ENCODE measurements around the gene SAP130. TPM values are rescaled to one million over a fixed set of nuclear protein-coding genes. Genes with fewer than 3 reads are reported as not detected.

The SAP130 gene
- total and polyA plus RNA-seq, 4 donors = 3.3 to 5.3 (median 4.5) TPM

DNA sequence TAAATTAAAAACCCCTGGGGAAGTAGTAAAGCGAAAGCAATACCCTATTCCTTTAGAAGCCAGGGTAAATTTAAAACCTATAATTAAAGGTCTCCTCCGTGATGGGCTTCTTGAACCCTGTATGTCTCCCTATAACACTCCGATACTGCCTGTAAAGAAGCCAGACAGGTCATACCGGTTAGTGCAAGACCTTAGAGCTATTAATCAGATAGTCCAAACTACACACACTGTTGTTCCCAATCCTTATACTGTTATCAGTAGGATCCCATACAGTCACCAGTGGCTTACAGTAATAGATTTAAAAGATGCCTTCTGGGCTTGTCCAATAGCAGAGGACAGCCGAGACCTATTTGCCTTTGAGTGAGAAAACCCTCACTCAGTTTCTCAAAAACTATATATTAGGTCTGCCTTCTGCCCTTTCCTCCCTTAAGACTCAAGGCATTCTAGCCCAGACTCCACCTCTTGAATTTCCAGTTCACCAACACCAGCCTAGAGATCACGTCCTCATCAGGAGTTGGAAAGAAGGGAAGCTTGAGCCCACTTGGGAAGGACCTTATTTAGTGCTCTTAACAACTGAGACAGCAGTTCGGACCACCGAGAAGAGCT is 12.4 kb upstream of the SAP130 start (continued):
- TF ChIP-seq, protein P1, sequence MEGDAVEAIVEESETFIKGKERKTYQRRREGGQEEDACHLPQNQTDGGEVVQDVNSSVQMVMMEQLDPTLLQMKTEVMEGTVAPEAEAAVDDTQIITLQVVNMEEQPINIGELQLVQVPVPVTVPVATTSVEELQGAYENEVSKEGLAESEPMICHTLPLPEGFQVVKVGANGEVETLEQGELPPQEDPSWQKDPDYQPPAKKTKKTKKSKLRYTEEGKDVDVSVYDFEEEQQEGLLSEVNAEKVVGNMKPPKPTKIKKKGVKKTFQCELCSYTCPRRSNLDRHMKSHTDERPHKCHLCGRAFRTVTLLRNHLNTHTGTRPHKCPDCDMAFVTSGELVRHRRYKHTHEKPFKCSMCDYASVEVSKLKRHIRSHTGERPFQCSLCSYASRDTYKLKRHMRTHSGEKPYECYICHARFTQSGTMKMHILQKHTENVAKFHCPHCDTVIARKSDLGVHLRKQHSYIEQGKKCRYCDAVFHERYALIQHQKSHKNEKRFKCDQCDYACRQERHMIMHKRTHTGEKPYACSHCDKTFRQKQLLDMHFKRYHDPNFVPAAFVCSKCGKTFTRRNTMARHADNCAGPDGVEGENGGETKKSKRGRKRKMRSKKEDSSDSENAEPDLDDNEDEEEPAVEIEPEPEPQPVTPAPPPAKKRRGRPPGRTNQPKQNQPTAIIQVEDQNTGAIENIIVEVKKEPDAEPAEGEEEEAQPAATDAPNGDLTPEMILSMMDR (IDR thresholded peaks at IDR 0.05; ENCODE audit: low read depth, low read length, missing input control) = no peak
- TF ChIP-seq, protein P2, sequence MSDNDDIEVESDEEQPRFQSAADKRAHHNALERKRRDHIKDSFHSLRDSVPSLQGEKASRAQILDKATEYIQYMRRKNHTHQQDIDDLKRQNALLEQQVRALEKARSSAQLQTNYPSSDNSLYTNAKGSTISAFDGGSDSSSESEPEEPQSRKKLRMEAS (IDR thresholded peaks at IDR 0.05) = no peak
- TF ChIP-seq EGR1 (IDR thresholded peaks at IDR 0.05; ENCODE audit: low read depth in 2 of 2) (no peak), SP1 (IDR thresholded peaks at IDR 0.05) (no peak)

DNA sequence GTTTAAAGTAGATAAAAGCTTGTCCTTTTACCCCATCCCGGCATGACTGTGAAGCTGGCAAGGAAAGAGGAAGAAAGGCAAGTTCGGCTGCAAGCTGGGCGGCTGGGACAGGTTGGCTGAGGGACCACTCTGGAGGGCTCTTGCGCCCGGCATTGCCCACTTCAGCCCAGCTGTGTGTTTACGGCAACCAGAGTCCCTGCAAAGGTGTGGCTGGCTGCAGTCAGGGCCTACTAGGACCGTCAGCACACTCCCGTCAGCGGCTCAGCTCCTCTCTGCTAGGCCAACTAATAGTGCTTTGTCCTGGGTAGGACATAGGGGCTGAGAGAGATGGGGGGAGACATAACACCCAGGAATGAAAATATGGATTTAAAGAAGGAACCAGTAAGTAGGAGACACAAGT is 11.7 kb upstream of the SAP130 start:
- DNase-seq (ENCODE audit: low spot score) = no peak
- Histone ChIP-seq H3K9ac (ENCODE audit: low read depth in 1 of 2, low read length in 2 of 2) (no peak overlapping the region), H3K4me1 (ENCODE audit: control insufficient read depth in 4 of 4, insufficient read depth in 4 of 4, low read length in 3 of 4) (no peaks in the 10 kb centered on the region), H3K27ac (ENCODE audit: low read depth in 1 of 2, low read length in 2 of 2) (no peak overlapping the region), H3K4me3 (ENCODE audit: low read depth in 1 of 3, low read length in 3 of 3) (no peak overlapping the region), H3K36me3 (ENCODE audit: control insufficient read depth in 4 of 4, insufficient read depth in 3 of 4, low read depth in 1 of 4, low read length in 3 of 4) (no peaks in the 10 kb centered on the region), H3K9me3 (ENCODE audit: control insufficient read depth in 4 of 4, low read length in 3 of 4) (peaks cover 11 to 27% (median 24%) of the 10 kb centered on the region in 4 donors), H3K27me3 (ENCODE audit: control insufficient read depth in 4 of 4, insufficient read depth in 4 of 4, low read length in 3 of 4) (no peaks in the 10 kb centered on the region)
- TF ChIP-seq REST (IDR thresholded peaks at IDR 0.05) = no peak
- TF ChIP-seq, protein P1 (IDR thresholded peaks at IDR 0.05; ENCODE audit: low read depth, low read length, missing input control) = no peak
- TF ChIP-seq JUND (IDR thresholded peaks at IDR 0.05) = no peak
- no peak for TF ChIP-seq RXRA (IDR thresholded peaks at IDR 0.05)
- no peak for TF ChIP-seq HNF4A (conservative IDR thresholded peaks at IDR 0.05)
- TF ChIP-seq FOXA1 (IDR thresholded peaks at IDR 0.05) = no peak
- TF ChIP-seq, protein P2 (IDR thresholded peaks at IDR 0.05) = no peak
- TF ChIP-seq NR2F2 (IDR thresholded peaks at IDR 0.05) = no peak
- TF ChIP-seq FOXA2 (IDR thresholded peaks at IDR 0.05) = no peak
- no peak for TF ChIP-seq EGR1 (IDR thresholded peaks at IDR 0.05; ENCODE audit: low read depth in 2 of 2)
- TF ChIP-seq TAF1 (conservative IDR thresholded peaks at IDR 0.05) = no peak
- no peak for TF ChIP-seq RAD21 (IDR thresholded peaks at IDR 0.05)
- TF ChIP-seq SP1 (IDR thresholded peaks at IDR 0.05) = no peak
- no peak for TF ChIP-seq GABPA (IDR thresholded peaks at IDR 0.05 in 1 of 2, conservative IDR thresholded peaks at IDR 0.05 in 1 of 2)
- TF ChIP-seq, protein P3, sequence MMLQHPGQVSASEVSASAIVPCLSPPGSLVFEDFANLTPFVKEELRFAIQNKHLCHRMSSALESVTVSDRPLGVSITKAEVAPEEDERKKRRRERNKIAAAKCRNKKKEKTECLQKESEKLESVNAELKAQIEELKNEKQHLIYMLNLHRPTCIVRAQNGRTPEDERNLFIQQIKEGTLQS (IDR thresholded peaks at IDR 0.05) = no peak
- no peak for TF ChIP-seq YY1 (IDR thresholded peaks at IDR 0.05)
- no peak for TF ChIP-seq ZBTB33 (IDR thresholded peaks at IDR 0.05)
- no peak for TF ChIP-seq HNF4G (IDR thresholded peaks at IDR 0.05)
- 88% methylated on average over 9 of the region's 9 CpGs for WGBS
